Amniotic epithelial cell (primary cell): ENCODE results near the gene PTPRF.

Experiments
- DNase-seq: peaks from one replicate; pipeline ENCODE4 v3.0.0-alpha.2; 2010; ENCODE audit warnings: low read depth

PTPRF gene

GRCh38 chr1:43582162-43582566, 51.5 kb downstream of the PTPRF start:
- DNase-seq = peak; percentile 94

DNA sequence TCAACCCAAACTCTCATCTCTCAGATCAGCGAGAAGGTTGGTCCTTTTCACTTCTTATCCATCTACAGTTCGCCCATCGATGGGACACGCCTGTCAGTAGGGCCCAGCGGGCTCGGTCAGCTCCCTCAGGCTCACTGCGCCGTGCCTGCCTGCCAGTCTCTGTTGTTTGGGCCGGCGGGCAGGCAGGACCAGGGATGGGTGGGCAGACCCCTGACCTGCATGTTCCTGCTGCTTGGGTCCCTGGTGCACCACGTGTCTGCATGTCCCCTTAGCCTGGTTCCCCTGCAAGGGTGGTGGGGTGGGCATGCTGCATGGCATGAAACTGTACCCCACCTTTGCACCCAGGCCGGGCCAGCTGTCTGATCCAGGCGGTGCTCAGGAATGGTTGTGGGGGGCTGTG, 52.4 kb downstream of the PTPRF start:
- no peak for DNase-seq

- no peak for DNase-seq
Measured at GRCh38 chr1:43584204-43584603, 53.5 kb downstream of the PTPRF start.

- no peak for DNase-seq
Measured at GRCh38 chr1:43585557-43585956, 54.9 kb downstream of the PTPRF start.

DNA sequence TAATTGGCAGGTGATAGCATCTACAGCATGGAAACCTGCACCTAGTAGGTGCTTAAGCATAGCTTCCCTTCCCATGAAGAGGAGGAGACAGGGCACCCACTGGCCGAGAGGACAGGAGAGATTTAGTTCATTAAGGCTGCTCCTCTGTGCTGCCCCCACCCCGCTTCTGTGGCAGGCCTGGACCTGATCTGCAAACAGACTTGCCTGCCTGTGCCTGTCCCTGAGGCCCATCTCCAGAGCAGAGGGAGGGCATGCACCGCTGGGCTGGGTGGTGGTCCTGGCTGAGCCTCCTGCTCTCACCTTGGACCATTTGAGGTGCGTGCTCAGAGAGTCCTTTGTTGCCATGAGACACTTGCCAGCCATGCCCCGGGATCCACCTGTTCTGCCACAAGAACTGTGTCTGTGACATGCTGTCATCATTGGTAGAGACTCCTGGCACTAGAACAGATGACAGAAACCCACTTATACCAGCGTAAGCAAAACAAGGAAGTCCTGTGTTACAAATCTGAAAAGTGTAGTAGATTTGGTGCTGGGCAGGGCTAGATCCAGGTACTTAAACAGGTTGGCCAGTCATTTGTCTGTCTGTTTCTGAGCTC, 55.6 kb downstream of the PTPRF start:
- DNase-seq = no peak

DNA sequence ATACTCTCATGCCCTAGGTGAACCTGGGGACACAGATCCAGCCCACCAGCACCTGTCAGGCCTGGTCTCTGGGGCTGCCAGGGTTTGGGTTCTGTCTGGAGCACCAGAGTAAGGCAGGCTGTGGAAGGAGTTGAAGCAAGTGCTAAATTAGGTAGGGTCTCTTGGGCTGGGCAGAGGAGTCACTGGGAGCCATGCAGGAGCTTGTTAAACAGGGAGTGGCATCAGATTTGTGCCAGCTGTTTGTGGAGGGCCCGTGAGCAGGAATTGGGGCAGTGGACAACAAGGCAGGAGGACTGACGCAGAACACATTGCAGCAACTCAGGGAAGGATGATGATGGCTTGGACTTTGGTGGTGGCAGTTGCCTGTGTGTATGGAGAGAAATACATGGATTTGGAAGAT, 56.3 kb downstream of the PTPRF start:
- DNase-seq = no peak

DNA sequence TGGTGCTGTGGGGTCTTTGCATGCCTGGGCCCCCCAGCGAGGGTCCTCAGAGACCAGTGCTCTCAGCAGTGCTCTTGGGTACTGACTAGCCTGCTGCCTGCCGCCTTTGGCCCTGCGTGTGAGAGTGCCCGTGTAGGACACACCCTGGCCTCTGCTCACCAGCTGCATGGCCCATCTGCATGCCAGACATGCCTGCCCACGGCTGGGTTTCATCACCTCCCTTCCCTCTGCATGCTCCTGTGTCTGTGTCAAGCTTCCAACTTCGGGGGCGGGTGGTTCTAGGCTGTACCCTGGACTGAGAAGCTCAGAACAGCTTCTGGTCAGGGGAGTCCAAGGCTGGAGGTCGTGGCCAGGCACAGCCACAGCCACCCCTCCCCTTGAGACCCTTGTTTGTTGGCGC, 56.9 kb downstream of the PTPRF start:
- peak; percentile 76 for DNase-seq

GRCh38 chr1:43588592-43588991, 57.9 kb downstream of the PTPRF start:
- no peak for DNase-seq

DNA sequence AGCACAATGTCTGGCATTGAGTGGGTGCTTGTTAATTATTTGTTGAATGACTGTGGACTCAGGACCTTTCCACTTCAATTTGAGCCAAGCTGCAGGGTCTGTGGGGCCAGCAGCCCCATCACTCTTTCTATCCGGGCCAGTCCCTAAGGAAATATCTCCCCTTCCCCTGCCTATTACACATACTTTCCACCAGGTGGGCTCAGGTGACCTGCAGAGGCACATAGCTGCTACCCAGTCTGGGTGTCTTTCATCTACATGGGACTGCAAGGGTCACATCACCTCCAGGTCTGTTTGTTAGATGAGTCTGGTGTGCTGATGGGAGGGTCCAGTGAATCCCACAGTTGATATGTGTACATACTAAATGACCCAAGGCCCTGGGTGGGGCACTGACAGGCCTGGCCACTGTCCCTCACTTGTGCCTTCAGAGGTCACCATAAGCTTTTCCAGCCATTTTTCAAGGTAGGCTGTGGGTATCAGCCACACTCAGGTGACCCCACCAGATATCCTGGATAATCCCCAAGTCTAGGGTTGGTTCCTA, 59.8 kb downstream of the PTPRF start:
- no peak for DNase-seq

- no peak for DNase-seq
Measured at GRCh38 chr1:43591181-43591580, 60.5 kb downstream of the PTPRF start.

GRCh38 chr1:43592051-43592665, 61.5 kb downstream of the PTPRF start:
- DNase-seq = no peak

- DNase-seq = no peak
Measured at GRCh38 chr1:43592974-43593683, 62.4 kb downstream of the PTPRF start.

DNA sequence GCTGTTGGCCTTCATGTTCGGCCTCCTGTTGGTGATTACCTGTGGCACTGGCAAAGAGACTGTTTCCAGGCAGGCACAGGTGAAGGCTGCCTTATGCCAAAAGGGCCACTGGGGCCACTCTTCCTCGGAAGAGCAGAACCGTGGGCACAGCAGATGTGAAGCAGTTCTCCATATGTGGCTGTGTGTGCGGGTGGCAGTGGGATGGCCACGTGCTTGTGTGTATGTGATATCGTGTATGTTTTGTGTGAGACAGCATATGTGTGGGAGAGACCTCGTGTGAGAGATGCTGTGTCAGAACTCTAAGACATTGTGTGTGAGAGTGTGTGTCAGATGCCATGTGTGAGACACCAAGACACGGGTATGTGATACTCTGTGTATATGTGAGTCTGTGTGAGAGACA, 65.9 kb downstream of the PTPRF start:
- no peak for DNase-seq

GRCh38 chr1:43597028-43597427, 66.3 kb downstream of the PTPRF start:
- DNase-seq = no peak

DNA sequence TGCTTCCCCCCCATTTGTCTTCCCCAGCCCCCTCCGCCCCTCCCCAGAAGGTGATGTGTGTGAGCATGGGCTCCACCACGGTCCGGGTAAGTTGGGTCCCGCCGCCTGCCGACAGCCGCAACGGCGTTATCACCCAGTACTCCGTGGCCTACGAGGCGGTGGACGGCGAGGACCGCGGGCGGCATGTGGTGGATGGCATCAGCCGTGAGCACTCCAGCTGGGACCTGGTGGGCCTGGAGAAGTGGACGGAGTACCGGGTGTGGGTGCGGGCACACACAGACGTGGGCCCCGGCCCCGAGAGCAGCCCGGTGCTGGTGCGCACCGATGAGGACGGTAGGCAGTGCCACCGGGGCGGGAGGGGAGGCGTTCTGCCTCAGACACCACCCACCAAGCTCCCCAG, 67.0 kb downstream of the PTPRF start:
- DNase-seq = no peak

GRCh38 chr1:43598622-43599021, 67.9 kb downstream of the PTPRF start:
- DNase-seq = no peak

- DNase-seq = no peak
Measured at GRCh38 chr1:43600033-43601020, 69.6 kb downstream of the PTPRF start.

DNA sequence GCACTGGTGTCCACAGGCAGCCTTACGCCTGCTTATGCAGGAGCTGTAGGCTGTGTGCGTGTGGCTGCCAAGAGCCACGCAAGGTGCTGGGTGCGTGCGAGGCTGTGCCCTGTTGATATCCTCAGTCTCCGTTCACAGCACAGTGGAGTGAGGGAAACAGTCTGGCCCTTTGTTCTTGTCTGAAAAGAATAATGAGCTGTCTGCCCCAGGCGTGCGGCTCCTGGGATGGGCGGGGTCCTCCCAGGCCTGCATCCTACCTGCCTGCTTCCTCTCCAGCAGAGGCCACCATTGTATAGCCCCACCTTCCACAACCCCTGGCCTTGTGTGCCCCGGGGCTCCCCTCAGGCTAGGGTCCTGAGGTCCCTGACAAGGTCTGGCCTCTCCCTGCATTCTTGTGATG, 72.3 kb downstream of the PTPRF start:
- no peak for DNase-seq

DNA sequence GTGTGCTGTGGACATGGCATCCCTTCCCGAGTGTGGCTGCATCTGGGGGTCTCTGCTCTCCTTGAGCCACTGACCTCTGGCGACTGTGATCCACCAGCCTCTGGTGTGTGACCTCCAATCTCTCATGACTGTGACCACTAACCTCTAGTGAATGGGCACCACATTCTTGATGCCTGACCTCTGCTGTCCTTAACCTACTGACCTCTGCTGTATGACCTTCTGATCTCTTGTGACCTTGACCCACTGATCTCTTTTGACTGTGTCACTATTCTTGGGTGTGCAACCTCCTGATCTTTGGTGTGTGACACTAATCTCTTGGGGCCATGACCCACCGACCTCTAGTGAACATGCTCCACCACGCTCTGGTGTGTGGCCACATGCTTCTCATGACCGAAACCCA, 73.5 kb downstream of the PTPRF start:
- no peak for DNase-seq

DNA sequence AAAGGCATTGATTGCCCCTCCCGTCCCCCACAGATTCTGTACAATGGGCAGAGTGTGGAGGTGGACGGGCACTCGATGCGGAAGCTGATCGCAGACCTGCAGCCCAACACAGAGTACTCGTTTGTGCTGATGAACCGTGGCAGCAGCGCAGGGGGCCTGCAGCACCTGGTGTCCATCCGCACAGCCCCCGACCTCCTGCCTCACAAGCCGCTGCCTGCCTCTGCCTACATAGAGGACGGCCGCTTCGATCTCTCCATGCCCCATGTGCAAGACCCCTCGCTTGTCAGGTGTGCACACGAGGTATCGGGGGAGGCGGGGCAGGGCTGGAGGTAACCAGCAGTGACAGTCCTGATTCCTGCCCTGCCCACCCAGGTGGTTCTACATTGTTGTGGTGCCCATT, 74.5 kb downstream of the PTPRF start:
- no peak for DNase-seq

DNA sequence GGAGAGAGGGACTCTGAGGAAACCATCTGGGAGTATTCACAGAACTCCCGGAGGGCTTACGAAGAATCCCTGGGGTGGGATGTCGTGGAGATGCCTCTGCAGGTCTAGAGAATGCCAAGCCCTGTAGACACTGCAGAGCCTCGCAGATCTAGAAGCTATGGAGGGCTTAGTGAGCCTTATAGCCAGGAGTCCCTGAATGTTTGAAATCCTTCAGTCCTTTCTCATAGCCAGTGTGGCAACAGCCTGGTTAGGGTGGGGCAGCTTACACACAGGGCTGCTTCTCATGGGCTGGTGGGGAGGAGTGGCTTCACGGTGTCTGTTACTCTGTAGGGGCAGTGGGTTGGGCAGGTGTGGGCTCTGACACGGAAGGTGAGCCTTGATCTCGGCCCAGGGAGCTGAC, 75.1 kb downstream of the PTPRF start:
- peak; percentile 42 for DNase-seq

DNA sequence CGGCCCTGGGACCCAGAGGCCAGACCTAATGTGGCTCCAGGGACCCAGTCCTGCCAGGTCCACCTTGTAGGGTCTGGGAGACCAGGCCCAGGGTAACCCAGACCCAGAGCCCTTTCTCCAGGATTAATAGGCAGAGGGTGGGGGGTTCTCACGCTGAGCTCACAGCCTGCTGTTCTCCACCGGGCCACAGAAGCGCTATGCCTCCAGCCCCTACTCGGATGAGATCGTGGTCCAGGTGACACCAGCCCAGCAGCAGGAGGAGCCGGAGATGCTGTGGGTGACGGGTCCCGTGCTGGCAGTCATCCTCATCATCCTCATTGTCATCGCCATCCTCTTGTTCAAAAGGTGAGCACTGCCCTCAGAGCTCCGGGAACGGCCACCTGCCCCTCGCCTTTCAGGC, 75.9 kb downstream of the PTPRF start:
- DNase-seq = no peak
